Bone marrow (tissue), 2 donors: ENCODE measurements around the gene PRDM16.

ENCODE experiments used
- DNase-seq, 2 donors: peaks; one replicate each; lab custom pipeline; 2025; lab: John Stamatoyannopoulos, UW

PRDM16 gene

DNA sequence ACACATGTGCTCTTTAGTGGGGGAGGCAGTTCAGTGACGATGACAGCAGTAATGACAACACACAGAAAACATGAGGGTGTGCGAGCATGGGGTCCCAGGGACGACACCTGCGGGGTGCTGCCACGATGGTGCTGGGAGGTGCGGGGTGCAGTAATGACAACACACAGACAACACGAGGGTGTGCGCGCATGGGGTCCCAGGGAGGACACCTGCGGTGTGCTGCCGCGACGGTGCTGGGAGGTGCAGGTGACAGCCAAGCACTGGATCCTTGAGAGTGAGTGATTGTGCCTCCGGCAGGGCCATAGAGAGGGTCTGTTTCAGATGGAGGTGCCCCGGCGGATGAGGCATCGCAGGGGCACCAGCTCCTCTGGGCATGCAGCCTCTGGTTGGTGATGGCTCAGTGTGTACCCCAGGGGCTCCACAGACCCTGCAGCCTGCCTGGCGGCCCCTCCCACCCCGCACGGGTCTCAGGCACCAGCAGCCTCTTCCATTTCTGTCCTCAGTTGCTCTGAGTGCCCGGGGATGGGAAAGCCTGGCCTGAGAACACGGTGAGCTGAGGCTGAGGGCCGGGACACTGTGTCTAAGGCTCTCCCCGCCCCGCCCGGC, 193.8 kb downstream of the PRDM16 start:
- no peak for DNase-seq

DNA sequence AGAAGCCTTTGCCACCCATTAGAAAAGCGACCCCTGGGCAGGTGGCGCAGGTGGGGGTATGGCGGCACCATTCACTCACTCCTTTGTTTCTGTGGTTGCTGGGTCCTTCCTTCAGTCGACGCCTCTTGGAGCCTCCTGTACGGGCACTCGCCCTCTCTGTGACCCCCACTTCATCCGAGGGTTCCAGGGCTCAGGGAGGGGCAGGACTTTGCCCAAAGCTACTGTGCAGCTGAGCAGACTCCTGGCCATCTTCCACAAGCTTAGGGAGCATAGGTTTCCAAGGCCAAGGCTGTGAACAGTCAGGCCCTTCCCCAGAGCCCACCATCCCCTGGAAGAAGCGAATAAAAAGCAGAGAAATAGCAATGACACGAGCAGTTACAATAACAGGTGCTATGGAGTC, 194.8 kb downstream of the PRDM16 start:
- no peak for DNase-seq

DNA sequence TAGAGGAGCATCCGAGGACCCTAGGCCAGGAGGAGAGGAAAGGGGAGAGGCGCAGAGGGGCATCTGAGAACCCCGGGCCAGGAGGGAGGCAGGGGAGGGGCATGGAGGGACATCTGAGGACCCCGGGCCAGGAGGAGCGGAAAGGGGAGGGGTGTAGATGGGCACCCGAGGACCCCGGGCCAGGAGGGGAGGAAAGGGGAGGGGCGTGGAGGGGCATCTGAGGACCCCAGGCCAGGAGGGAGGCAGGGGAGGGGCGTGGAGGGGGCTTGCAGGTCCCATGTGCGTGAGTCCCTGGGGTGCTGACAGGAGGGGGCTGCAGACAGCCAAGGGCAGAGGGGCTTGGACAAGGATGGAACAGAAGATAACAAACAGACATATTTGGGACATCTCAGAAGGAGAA, 195.5 kb downstream of the PRDM16 start:
- DNase-seq = no peak

DNA sequence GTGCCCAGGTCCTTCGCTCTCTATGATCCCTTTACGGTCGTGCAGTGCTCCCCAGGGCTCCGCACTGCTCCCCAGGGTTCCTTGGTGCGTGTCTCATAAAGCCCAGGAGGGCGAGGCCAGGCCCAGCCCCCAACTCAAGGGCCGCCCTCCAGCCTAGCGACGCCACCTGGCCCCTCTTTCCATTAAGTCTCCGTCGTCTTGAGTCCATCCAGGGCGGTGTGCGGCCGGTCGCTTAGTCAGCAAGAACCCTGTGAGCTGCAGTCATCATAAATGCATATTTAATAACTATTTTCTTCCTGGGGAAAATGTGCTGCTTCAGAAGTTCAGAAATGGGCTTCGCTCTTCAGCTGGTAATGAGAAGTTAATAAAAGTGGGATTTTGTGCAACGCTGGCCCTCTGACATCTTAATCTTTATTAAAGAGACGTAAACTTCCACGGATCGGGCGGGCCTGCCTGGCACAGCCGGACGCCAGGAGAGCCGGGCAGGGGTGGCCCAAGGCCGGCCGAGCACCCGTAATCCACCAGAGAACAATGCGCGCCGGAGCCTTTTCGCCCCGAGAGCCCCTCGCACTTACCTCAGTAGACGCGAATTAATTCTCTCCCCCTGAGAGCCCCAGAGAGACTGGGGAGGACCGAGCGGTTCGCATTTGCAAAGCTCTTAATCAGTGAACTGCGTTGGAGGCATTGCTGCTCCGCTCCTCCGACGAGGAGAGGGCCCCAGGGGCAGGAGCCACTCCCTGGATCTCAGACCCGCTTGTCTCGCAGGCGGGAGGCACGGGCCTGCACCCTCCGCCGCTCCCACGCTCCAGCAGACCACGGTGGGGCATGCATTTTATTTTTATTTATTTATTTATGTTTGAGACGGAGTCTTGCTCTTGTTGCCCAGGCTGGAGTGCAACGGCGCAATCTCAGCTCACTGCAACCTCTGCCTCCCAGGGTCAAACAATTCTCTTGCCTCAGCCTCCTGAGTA, 197.1 kb downstream of the PRDM16 start:
- no peak for DNase-seq

DNA sequence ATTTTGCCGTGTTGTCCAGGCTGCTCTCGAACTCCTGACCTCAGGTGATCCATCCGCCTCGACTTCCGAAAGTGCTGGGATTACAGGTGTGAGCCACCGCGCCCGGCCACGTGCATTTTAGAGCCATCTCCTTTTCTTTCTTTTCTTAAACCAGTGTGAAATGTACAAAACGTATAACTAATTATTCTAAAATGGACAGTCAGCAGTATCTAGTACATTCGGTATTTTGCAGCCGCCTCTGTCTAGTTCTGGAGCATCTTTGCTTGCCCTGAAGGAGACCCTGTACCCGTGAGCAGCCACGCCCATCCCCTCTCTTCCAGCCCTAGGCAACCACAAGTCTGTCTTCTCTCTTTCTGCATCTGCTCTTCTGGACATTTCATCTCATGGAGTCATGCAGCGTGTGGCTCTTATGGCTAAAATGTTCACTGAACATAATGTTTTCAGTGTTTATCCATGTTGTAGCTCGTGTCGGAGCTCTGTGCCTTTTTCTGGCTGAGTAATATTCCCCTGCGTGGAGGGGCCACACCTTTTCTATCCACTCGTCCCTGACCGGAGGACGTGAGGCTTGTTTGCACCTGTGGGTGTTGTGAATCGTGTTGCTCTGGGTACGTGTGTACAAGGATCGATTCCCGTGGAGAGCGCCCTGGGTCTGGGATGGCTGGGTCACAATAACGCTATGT, 198.0 kb downstream of the PRDM16 start:
- no peak for DNase-seq

DNA sequence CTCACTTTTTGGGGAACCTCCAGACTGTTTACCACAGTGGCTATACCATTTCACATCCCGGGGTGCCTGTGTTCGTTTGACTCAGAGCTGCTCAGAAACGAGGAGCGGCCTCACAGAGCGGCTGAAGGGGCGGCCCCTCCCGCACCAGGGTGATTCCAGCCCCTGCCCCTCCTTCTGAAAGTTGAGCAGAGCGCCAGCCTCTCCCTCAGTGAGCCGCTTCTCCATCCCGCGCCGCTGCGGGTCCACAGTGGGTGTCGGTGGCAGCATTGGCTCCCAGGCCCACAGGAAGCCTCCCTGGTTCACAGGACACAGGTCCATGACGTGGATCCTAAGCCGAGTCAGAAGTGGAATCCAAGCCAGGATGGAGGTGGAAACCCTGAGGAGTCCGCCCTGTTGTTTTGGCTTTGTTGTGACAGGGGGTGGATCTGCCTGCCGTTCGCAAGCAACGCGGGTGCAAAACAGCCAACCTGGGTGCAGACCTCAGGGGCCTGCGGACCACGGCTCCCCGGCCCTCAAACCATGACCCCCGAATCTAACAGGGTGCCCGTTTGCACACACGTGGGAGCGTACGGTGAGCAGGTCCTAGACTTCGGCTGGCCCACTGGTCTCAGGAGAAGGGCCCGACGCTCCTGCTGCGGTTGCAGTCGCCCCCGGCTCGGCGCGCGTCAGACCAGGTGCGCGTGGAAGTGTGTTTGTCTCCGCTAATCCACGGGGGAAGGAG, 198.7 kb downstream of the PRDM16 start:
- no peak for DNase-seq

DNA sequence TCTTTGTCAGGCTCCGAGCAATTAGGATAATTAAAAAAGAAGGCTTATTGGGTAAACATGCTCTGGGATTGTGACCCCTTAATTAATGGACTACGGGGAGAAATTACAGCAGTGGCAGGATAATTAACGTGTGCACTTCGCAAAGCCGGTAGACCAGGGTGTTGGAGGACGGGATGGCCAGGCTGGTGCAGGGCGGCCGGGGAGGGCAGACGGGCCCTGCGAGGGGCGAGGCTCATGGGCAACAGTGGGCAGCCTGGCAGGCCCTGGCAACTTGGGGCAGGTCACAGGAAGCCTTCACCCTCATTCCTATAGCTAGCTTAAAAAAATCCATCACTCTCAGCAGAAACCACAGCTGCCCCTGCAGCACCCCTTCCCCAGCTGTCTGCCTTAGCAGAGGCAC, 199.3 kb downstream of the PRDM16 start:
- no peak for DNase-seq

DNA sequence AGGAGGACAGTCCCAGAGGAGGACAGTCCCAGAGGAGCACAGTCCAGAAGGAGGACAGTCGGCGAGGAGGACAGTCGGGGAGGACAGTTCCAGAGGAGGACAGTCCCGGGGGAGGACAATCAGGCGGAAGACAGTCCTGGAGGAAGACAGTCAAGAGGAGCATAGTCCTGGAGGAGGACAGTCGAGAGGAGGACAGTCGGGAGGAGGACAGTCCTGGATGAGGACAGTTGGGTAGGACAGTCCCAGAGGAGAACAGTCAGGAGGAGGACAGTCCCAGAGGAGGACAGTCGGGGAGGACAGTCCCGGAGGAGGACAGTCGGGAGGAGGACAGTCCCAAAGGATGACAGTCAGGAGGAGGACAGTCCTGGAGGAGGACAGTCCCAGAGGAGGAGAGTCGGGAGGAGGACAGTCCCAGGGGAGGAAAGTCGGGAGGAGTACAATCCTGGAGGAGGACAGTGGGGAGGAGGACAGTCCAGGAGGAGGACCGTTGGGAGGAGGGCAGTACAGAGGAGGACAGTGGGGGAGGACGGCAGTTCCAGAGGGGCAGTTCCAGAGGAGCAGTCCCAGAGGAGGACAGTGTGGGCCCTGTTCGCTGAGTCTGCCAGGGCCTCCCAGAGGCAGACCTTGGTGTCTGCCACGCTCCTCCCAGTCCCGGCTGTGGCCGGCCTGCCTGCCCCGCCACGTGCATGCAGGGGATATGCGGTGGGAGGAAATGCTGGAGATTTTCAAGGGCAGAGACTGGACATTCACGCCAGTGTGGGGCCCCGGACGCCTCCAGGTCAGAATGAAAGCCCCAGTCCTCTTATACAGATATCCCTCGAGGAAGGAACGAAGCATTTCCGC, 201.6 kb downstream of the PRDM16 start:
- DNase-seq = no peak

DNA sequence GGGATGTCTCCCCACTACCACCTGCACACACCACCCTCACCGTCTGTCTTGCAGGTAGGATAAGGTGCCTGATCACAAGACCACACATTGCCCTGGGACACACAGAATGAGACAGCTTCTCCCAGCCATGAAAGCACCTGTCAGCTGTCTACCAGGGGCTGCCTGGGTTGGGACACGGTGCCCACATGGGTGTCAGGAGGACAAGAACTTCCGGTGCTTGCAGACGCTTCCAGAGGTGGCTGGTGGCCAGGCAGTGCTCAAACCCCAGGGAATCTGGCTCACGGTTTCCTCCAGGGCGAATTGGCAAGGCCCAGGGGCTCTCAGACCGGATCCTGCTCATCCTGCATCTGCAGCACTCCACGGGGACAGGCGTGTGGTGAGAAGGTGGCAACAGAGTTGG, 202.9 kb downstream of the PRDM16 start:
- DNase-seq = no peak

DNA sequence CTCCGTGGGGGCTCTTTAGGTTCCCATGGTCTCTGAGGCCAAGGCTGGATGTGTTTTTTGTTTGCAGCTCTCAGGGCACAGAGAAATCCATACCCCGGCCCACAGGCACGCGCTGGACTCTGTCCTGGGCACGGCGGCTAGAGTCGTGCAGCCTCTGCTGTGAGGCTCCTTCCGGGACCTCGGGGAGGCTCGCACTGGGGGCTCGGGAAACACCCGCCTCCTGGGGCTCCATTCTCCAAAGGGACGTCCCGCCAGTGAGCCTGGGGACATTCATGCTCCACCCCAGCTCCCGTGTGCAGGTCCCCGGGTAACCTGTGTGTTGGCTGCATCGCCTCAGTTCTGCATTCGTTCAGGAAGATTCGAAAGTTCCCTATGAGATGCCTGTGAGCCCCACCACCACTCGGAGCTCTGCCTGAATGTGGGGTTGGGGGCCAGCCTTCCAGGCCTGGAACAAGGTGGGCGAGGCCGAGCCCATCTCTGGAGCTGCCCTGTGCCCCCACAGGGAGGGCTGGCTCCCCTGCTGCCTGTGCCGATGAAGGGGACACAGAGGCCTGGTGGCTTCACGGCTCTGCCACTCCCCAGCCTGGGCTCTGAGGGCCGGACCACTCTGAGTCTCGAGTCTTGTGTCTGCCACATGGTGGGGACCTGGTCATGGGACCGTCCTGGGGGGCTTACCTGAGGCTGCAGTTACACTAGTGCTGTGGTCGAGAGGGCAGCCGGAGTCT, 203.5 kb downstream of the PRDM16 start:
- DNase-seq = no peak

DNA sequence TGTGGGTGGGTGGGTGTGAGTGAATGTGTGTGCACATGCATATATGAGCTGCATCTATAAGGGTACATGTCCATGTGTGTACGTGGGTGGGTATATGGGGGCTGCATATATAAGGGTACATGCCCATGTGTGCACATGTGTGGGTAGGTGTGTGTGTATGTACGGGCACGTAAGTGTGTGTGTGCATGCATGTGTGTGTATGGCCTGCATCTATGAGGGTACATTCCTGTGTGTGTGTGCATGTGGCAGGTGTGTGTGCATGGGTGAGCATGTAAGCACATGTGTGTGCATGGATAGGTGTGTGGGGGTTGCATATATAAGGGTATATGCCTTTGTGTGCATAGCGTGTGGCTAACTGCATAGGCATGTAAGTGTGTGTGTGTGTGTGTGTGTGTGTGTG, 204.4 kb downstream of the PRDM16 start:
- no peak for DNase-seq

DNA sequence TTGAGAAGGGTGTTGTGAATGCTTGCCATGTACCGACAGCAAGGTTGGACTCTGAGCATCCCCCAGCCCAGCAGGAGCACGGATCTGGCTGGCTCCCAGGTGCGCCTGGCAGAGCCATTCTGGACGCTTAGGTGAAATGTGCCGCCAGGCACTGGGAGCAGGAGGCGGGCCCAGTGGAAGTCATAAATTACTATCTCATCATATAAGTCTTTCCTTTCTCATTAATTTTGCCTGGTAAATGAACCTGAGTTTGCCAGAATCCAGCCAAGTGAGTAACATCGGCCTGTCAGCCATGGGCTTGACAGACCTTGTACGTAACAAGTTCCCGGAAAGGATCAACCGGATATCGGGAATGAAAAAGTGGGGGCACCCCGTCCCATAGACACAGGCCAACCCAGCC, 206.0 kb downstream of the PRDM16 start:
- no peak for DNase-seq

DNA sequence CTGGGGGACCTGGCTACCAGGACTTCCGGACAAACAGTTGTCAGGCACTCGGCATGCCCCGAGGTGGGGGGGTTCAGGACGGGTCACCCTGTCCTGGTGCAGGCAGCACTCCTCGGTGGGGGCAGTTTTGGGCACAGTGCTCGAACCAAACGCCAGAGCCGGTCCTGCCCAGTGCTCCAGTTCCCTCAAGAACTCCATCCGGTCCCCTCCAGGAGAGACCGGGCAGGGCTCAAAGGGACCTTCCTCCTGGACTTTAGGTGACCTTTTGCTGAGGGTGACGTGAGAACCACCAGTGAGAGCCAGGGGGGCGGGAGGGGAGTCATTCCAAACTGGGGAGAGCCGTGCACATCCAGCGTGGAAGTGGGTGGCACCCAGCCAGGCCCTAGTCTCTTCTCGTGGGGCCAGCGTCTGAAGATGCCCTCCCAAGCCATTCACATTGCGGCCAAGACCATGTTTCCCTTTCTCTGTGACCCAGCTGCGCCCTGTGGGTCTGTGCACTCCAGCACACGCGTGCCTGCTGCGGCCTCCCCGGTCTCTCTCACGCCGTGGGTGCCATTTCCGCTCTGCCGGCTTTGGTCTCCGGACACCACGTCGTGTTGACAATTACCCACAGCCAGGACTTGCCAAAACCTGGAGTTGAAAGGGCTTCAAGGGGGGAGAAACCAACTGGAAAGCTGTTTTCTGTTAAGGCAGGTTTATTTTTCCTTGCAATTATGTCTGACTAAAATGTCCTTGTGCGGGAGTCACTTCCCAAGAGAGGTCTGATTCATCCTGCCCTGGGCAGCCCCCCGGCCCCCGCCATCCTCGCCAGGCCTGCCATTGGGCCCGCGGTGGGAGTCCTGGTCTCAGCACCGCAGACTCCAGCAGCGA, 206.7 kb downstream of the PRDM16 start:
- DNase-seq = no peak

DNA sequence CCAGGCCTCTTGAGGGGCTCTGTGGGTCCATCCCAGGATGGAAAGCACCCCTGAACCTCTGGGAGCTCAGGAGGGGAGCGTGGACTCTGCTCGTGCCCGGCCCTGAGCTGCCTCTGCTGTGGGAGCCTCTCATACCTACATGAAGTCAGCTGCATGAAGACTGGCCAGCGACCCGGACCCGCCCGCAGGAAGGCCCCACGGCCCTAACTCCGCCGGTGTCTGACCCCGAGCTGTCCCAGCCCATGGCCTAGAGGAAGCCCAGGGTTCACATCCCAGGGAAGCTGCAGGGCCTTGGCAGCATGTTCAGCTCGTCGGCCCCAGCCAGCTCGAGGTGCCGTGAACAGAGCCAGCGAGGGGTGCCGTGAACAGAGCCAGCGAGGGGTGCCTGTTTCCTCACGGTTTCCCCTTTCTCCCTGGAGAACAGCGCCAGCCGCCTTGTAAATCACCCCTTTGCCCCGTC, 207.4 kb downstream of the PRDM16 start:
- DNase-seq = no peak

DNA sequence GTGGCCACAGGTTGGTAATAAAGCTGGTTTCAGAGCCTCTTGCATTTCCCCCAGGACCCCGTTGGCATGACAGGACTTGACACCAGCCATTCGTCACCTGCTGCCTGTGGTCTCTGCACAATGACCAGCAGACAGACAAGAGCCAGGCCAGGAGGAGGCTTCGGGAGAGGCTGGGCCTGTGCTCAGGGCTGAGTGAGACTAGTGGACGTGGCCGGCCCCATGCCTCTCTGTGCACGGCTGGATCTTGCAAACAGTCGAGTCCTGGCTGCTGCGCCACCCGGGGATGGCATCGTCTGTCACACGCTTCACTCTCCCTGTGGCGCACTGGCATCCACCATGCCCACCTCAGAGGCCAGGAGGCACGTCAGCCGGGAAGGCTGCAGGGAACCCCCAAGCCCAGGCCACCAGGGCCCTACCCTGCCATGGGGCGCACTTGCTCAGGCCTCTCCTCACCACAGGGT, 208.0 kb downstream of the PRDM16 start:
- no peak for DNase-seq

DNA sequence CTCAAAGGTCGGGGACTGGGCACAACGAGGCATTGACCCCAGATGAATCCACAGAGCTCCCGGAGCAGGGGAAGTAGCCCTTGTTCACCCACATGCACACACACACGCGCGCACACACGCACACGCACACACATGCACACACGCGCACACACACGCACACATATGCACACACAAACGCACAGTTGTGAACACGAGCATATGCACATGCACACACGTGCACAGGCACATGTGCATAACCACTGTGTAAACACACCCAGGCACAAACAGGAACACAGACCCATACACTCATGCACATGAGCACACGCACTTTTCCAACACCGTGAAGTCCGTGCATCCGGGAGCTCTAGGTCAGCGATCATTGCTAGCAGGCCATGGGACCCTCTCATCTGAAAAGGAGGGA, 208.6 kb downstream of the PRDM16 start:
- no peak for DNase-seq

DNA sequence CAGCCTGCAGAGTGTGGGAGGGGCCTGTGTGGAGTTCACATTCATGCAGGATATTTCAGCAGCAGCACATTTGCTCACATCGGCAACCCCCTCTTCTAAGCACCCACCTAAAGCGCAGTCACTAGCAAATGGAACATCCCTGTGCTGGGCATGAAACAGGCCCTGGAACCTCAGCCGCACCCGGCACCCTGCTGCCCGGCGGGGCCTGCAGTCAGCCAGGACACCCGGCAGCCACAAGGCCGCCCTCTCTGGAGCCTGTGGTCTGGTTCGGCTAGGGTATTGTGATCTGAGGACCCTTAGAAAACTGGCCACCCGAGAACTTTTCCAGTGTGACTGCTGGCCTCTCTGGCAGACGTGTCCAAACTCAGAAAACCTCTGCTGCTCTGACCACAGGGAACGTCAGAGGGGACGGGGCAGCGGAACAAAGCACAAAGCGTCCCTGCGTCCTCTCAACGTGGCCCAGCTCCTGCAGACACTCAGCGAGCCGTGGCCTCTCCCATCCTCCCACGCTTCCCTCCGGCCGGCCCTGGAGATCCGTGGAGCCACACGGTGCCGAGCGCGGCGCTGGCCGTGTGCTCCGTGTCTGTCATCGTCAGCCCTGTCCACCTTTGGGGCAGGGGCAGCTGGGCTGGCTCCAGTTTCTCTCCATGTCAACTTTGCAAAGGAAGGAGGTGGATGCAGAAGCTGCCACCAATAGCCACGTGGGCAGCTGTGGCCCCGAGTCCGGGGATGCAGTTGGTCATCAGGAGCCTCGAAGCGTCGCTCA, 209.6 kb downstream of the PRDM16 start:
- DNase-seq = no peak

DNA sequence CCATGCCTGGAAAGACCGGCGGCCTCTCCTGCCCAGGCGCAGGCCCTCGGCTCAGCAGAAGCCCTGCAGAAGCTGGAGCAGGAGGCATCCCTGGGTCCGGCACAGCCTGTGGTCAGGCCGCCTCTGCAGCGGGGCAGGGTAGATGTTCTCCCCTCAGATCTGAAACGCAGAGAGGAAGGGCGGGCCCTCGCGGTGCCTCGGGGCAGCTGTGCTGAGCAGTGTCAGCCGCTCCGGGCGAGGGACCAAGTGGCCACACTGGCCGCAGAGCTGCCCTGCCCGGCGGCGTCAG, 210.1 kb downstream of the PRDM16 start:
- no peak for DNase-seq

DNA sequence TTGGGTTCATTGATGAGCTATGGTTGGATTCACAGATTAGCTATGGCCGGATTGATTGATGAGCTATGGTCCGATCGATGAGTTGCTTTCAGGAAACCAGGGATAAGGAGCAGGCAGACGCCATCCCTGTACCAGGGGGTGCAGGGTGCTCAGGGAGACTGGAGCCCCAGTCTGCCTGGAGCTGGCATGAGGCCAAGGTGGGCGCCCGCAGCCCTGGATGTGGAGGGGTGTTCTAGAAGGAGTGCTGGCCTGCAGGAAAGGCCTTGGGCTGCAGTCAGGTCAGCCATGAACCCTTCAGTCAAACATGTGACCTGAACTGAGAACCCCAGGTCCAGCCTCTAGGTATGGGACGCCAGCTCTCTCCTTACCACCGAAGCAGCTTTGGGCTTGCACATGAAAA, 212.7 kb downstream of the PRDM16 start:
- DNase-seq = no peak
